Endodermal cell (in vitro differentiated cells): ENCODE measurements around the gene LY86. TPM values are rescaled to one million over a fixed set of nuclear protein-coding genes. Genes with fewer than 3 reads are reported as not detected.

Source experiments
- DNase-seq: peaks from one replicate; pipeline ENCODE4 v3.0.0-alpha.2; 2017
- H3K27ac ChIP-seq: 2 replicates; pipeline ENCODE4 v1.5.1; 2013; ENCODE audit warnings: mild to moderate bottlenecking, low read depth, low read length, moderate library complexity
- H3K27me3 ChIP-seq: 2 replicates; pipeline ENCODE4 v1.6.1; 2013; ENCODE audit warnings: mild to moderate bottlenecking, low read length, moderate library complexity; ENCODE audit not compliant: insufficient read depth, control insufficient read depth, poor library complexity, severe bottlenecking
- H3K36me3 ChIP-seq: 2 replicates; pipeline ENCODE4 v1.7.0; 2013; ENCODE audit warnings: mild to moderate bottlenecking, low read length, moderate library complexity; ENCODE audit not compliant: control insufficient read depth, insufficient read depth
- H3K4me1 ChIP-seq: one replicate; pipeline ENCODE4 v1.7.0; 2013; ENCODE audit warnings: low read length; ENCODE audit not compliant: control insufficient read depth, insufficient read depth
- H3K4me3 ChIP-seq: 2 replicates; pipeline ENCODE4 v1.5.1; 2013; ENCODE audit warnings: mild to moderate bottlenecking, low read length, moderate library complexity
- H3K9ac ChIP-seq: 2 replicates; pipeline ENCODE4 v1.6.1; 2013; ENCODE audit warnings: mild to moderate bottlenecking, low read length, moderate library complexity; ENCODE audit not compliant: poor library complexity, severe bottlenecking; ENCODE audit errors: extremely low read depth
- H3K9me3 ChIP-seq: 2 replicates; pipeline ENCODE4 v1.6.1; 2013; ENCODE audit warnings: mild to moderate bottlenecking, low read length, moderate library complexity; ENCODE audit not compliant: control insufficient read depth
- H3K27ac Mint-ChIP-seq: 2 replicates; pipeline ENCODE4 v1.8.0; 2020; ENCODE audit warnings: mixed read lengths
- H3K27me3 Mint-ChIP-seq: 2 replicates; pipeline ENCODE4 v1.8.0; 2021; ENCODE audit warnings: mild to moderate bottlenecking, mixed read lengths; ENCODE audit not compliant: insufficient read depth
- H3K36me3 Mint-ChIP-seq: 2 replicates; pipeline ENCODE4 v1.8.0; 2020; ENCODE audit warnings: low read depth, mixed read lengths
- H3K4me1 Mint-ChIP-seq: 2 replicates; pipeline ENCODE4 v1.8.0; 2020; ENCODE audit warnings: mixed read lengths
- H3K4me3 Mint-ChIP-seq: 2 replicates; pipeline ENCODE4 v1.8.0; 2020; ENCODE audit warnings: mild to moderate bottlenecking, moderate library complexity, mixed read lengths
- H3K9me3 Mint-ChIP-seq: 2 replicates; pipeline ENCODE4 v1.8.0; 2020; ENCODE audit warnings: mild to moderate bottlenecking, mixed read lengths
- CTCF ChIP-seq: fragments of 200-600 bp; sonication (generic); conservative IDR thresholded peaks from 2 replicates; pipeline ENCODE4 v1.5.0; 2021; ENCODE audit warnings: antibody characterized with exemption, mild to moderate bottlenecking
- WGBS, 2 experiments: methylation state at CpG; one replicate each; pipeline versions ENCODE4 v1.1.5 to v1.1.7; 2013; ENCODE audit warnings: missing lambda C conversion rate in 2 of 2, mixed read lengths in 1 of 2; ENCODE audit not compliant: insufficient coverage in 1 of 2, insufficient read length in 1 of 2; 5-methylcytosine and 5-hydroxymethylcytosine counted together
- total RNA-seq, 2 donors: library from RNA; stranded (reverse); fragmentation: NEBNext Ultra II Directional in 1 of 2; extraction: Animal tissue kit (Norgen Biotek cat#: 25700) in 1 of 2; gene quantifications; 2 replicates in 1 of 2; 3 replicates in 1 of 2; pipeline ENCODE4 v1.2.1, GENCODE V29; 2021

Gene LY86
- total RNA-seq, 2 donors from 2014 or later, result not detected

DNA sequence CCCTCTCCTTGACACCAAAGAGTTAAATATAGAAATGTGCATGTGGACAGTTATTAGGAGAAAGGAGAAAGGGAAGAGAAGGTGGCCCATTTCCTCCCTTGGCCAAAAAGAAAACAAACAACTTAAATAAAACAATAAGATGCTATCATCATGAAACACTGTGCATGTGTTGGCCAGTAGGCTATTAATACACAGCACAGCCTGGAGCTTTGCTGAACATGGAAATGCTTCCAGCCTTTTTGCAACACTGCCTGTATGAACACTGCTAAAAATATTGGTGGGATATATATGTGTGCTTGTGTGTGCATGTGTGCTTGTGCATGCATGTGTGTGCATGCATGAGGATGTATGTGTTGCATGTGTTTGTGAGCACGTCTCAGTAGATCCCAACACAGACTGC is 100.4 kb downstream of the LY86 start:
- peaks cover 44% of the 10 kb centered on the region for H3K27me3 ChIP-seq
- no peak overlapping the region for H3K9ac ChIP-seq
- peaks cover 6% of the 10 kb centered on the region for H3K4me1 ChIP-seq
- no peak overlapping the region for H3K27ac Mint-ChIP-seq
- WGBS, 2 experiments, result 92% methylated on average over 1 of the region's 1 CpG; no CpG with 5 or more reads in 1 of the 2 experiments
- DNase-seq, result no peak
- TF ChIP-seq CTCF, result no peak
- peaks cover 13% of the 10 kb centered on the region for H3K9me3 Mint-ChIP-seq
- peaks cover 21% of the 10 kb centered on the region for H3K9me3 ChIP-seq
- H3K36me3 Mint-ChIP-seq, result no peaks in the 10 kb centered on the region
- peaks cover 52% of the 10 kb centered on the region for H3K27me3 Mint-ChIP-seq
- peaks cover 21% of the 10 kb centered on the region for H3K4me1 Mint-ChIP-seq
- H3K36me3 ChIP-seq, result no peaks in the 10 kb centered on the region
- no peak overlapping the region for H3K27ac ChIP-seq
- H3K4me3 Mint-ChIP-seq, result no peak overlapping the region
- H3K4me3 ChIP-seq, result no peak overlapping the region

DNA sequence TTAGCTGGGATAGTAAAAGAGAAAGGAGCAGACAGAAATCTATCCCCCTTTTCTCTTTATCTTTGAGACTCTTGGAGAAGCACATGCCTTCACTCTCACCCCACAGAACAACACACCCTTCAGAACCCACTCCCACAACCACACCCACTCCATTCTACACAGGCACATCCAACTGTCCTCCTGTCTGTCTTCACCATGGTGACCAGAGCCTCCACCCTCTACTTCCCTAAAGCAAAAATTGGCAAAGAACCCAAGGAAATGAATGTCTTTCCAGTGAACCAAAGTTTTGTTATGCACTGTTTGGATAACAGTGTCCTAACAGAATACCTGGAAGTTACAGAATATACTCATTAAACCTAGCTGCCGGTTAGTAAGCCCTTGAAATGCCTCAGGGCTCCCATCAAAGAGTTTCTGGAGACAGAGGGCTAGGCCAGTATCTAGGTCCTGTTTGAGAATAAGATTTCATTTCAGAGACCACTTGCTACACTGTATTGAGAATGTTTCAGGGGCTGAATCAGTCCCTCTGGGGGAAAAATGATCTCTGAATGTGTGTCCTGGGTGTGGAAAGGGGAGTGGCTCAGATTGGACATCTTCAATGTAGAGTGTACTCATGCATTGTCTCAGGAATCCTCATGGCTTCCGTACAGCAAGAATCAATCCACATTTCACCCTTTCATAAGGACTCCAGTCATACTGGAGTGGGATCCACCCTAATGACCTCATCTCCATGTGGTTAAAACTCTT is 101.1 kb downstream of the LY86 start:
- WGBS, 2 experiments, result 82 to 93% methylated on average over 2 of the region's 2 CpGs
- H3K27ac Mint-ChIP-seq, result no peak overlapping the region
- H3K36me3 Mint-ChIP-seq, result no peaks in the 10 kb centered on the region
- H3K27ac ChIP-seq, result no peak overlapping the region
- H3K27me3 ChIP-seq, result peaks cover 44% of the 10 kb centered on the region
- no peaks in the 10 kb centered on the region for H3K36me3 ChIP-seq
- H3K9me3 Mint-ChIP-seq, result peaks cover 13% of the 10 kb centered on the region
- H3K9ac ChIP-seq, result no peak overlapping the region
- peaks cover 55% of the 10 kb centered on the region for H3K27me3 Mint-ChIP-seq
- H3K4me3 ChIP-seq, result no peak overlapping the region
- no peak for TF ChIP-seq CTCF
- DNase-seq, result no peak
- H3K9me3 ChIP-seq, result peaks cover 21% of the 10 kb centered on the region
- peaks cover under 1% of the 10 kb centered on the region for H3K4me1 ChIP-seq
- peaks cover 20% of the 10 kb centered on the region for H3K4me1 Mint-ChIP-seq
- H3K4me3 Mint-ChIP-seq, result no peak overlapping the region

DNA sequence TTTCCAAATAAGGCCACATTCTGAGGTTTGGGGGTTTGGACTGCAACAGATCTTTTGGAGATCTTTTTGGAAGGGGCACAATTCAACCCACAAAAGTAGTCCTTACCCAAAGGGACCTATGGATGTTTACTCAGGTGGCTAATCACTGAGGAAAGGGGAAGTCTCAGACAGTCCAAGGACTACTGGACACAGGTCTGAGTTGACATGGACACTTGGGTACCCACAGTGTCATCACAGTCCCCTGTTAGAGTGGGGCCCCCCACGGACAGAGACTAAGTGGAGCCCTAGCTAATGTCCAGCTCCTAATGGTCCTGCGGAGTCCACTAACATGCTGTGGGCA is 101.6 kb downstream of the LY86 start:
- WGBS, 2 experiments, result 87 to 100% methylated on average over 2 of the region's 2 CpGs
- Mint-ChIP-seq H3K27me3 (peaks cover 61% of the 10 kb centered on the region), H3K27ac (no peak overlapping the region), H3K4me3 (no peak overlapping the region), H3K4me1 (peaks cover 24% of the 10 kb centered on the region), H3K36me3 (no peaks in the 10 kb centered on the region), H3K9me3 (peaks cover 13% of the 10 kb centered on the region)
- H3K4me1 ChIP-seq, result no peaks in the 10 kb centered on the region
- peaks cover 44% of the 10 kb centered on the region for H3K27me3 ChIP-seq
- H3K4me3 ChIP-seq, result no peak overlapping the region
- H3K9ac ChIP-seq, result no peak overlapping the region
- no peak for DNase-seq
- no peaks in the 10 kb centered on the region for H3K36me3 ChIP-seq
- TF ChIP-seq CTCF, result no peak
- peaks cover 21% of the 10 kb centered on the region for H3K9me3 ChIP-seq
- no peak overlapping the region for H3K27ac ChIP-seq
